Measurements from ENCODE around the gene ABCC4. TPM values are rescaled to one million over a fixed set of nuclear protein-coding genes. Genes with fewer than 3 reads are reported as not detected.

Gene ABCC4
- total and polyA plus RNA-seq, 10 donors: 1.4 to 21.0 (median 13.3) TPM

GRCh38 chr13:94987869-94988268 is 313.4 kb downstream of the ABCC4 start:
- peaks cover 0 to 5% (median 0%) of the 10 kb centered on the region in 7 donors for H3K27me3 ChIP-seq (replicated peaks in 1 of 7)
- no peaks in the 10 kb centered on the region for H3K4me1 ChIP-seq
- H3K4me3 ChIP-seq: no peak overlapping the region
- intact Hi-C loops (cut with DNase I; ENCODE audit: low total_unique reads): no loop called here
- TF ChIP-seq POLR2AphosphoS5 (IDR thresholded peaks at IDR 0.05): no peak
- H3K36me3 ChIP-seq: no peaks in the 10 kb centered on the region
- DNase-seq: no peak
- no peaks in the 10 kb centered on the region for H3K9me3 ChIP-seq
- WGBS, 5 donors: 90 to 100% (median 95%) methylated on average over 1 of the region's 1 CpG
- no peak overlapping the region for H3K27ac ChIP-seq

DNA sequence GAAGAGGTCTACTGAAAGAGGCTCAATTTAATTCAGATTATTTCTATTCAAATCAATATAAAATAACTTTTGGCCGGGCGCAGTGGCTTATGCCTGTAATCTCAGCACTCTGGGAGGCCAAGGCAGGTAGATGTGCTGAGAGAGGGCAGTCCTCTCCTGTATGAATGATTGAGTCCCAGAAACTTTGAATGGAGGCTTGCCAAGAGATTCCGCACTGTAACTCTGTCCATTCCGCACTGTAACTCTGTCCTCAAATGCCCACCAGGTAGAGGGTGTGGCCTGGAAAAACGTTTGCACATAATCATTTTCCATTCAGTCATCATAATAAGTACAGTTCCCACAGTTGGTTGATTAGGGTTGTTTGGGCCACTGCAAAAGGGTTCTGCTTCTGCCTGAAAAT is 314.2 kb downstream of the ABCC4 start:
- TF ChIP-seq POLR2A (IDR thresholded peaks at IDR 0.05) (no peak), CTCF (IDR thresholded peaks at IDR 0.05 in 8 of 11, conservative IDR thresholded peaks at IDR 0.05 in 3 of 11) (no peak), POLR2AphosphoS5 (IDR thresholded peaks at IDR 0.05) (no peak)
- DNase-seq: no peak
- Histone ChIP-seq H3K27me3 (replicated peaks in 1 of 7) (peaks cover 0 to 5% (median 0%) of the 10 kb centered on the region in 7 donors), H3K4me1 (no peaks in the 10 kb centered on the region), H3K4me3 (no peak overlapping the region), H3K9me3 (no peaks in the 10 kb centered on the region), H3K27ac (no peak overlapping the region), H3K36me3 (no peaks in the 10 kb centered on the region)
- 75 to 91% (median 84%) methylated on average over 5 of the region's 5 CpGs for WGBS, 5 donors
- intact Hi-C loops (cut with DNase I; ENCODE audit: low total_unique reads): no loop called here

DNA sequence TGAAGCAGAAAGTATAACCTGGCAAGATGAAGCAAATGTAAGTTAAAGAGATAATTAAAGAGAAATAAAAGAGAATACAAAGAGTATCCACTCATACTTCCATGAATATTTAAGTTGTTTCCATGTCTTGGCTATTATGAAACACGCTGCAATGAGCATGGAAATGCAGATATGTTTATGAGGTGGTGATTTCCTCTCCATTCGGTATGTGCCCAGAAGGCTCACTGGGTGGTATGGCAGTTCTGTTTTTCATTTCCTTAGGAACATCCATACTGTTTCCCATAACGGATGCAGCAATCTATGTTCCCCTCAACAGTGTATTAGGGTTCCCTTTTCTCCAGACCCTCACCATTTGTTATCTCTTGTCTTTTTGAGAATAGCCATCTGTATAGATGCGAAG is 316.3 kb downstream of the ABCC4 start:
- intact Hi-C loops (cut with DNase I; ENCODE audit: low total_unique reads): no loop called here
- Histone ChIP-seq H3K27me3 (replicated peaks in 1 of 7) (peaks cover 0 to 5% (median 0%) of the 10 kb centered on the region in 7 donors), H3K4me3 (no peak overlapping the region), H3K27ac (no peak overlapping the region), H3K4me1 (no peaks in the 10 kb centered on the region), H3K36me3 (no peaks in the 10 kb centered on the region), H3K9me3 (no peaks in the 10 kb centered on the region)
- no peak for TF ChIP-seq POLR2A (IDR thresholded peaks at IDR 0.05)
- no peak for TF ChIP-seq CTCF (IDR thresholded peaks at IDR 0.05 in 8 of 11, conservative IDR thresholded peaks at IDR 0.05 in 3 of 11)
- TF ChIP-seq POLR2AphosphoS5 (IDR thresholded peaks at IDR 0.05): no peak
- WGBS, 5 donors: 74 to 89% (median 78%) methylated on average over 4 of the region's 4 CpGs
- no peak for DNase-seq

DNA sequence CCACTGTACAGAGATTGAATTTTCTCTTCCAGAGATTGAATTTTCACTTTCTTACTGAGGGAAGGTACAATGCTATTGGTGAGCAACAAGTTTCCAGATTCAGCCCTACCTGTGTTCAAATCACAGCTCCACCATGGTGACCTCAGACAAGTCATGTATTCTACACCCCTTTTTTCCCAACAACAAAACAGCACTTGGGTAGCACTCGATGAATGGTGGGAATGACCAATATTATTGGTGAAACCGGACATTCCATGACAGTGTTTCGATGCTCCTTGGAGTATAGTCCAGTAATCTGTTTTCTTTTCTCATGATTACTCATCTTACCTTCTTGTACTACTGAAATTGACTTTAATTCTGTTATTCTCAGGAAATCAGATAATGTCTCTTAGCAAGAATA is 322.7 kb downstream of the ABCC4 start:
- TF ChIP-seq POLR2A (IDR thresholded peaks at IDR 0.05) (no peak), CTCF (IDR thresholded peaks at IDR 0.05 in 8 of 11, conservative IDR thresholded peaks at IDR 0.05 in 3 of 11) (no peak), POLR2AphosphoS5 (IDR thresholded peaks at IDR 0.05) (no peak)
- no peak for DNase-seq
- H3K27me3 ChIP-seq (replicated peaks in 1 of 7): no peaks in the 10 kb centered on the region
- intact Hi-C loops (cut with DNase I; ENCODE audit: low total_unique reads): no loop called here
- H3K27ac ChIP-seq: no peak overlapping the region
- no peaks in the 10 kb centered on the region for H3K36me3 ChIP-seq
- WGBS, 5 donors: 84 to 93% (median 86%) methylated on average over 3 of the region's 3 CpGs
- no peaks in the 10 kb centered on the region for H3K9me3 ChIP-seq
- no peaks in the 10 kb centered on the region for H3K4me1 ChIP-seq
- no peak overlapping the region for H3K4me3 ChIP-seq

Data from spleen (tissue), 11 donors.